Effector memory CD8-positive, alpha-beta T cell (primary cell): ENCODE results near the gene PRKCB.
"Not testable (repeated sequence)": the region's sequence is repeated elsewhere in the genome, so short reads cannot be mapped to it uniquely, and the experiment has no call there.

ENCODE experiments used
- ATAC-seq: fragments of 150-1000 bp; cut with Tn5 transposase; replicated peaks from 2 replicates; pipeline ENCODE4 v1.10.0; 2021; ENCODE audit warnings: mild to moderate bottlenecking, moderate library complexity
- DNase-seq, 3 experiments: peaks; one replicate each; pipeline ENCODE4 v3.0.0; 2021
- H3K27ac Mint-ChIP-seq, 2 donors: one replicate each; pipeline ENCODE4 v1.8.0; 2022; ENCODE audit warnings: mild to moderate bottlenecking in 2 of 2, mixed read lengths in 2 of 2, moderate library complexity in 2 of 2
- H3K27me3 Mint-ChIP-seq, 2 donors: one replicate each; pipeline ENCODE4 v1.8.0; 2022; ENCODE audit warnings: mixed read lengths in 2 of 2
- H3K36me3 Mint-ChIP-seq: one replicate; pipeline ENCODE4 v1.8.0; 2022; ENCODE audit warnings: mild to moderate bottlenecking, moderate library complexity, mixed read lengths; ENCODE audit not compliant: insufficient read depth
- H3K4me1 Mint-ChIP-seq, 2 donors: one replicate each; pipeline ENCODE4 v1.8.0; 2022; ENCODE audit warnings: low read depth in 2 of 2, mixed read lengths in 2 of 2
- H3K4me3 Mint-ChIP-seq, 2 donors: one replicate each; pipeline ENCODE4 v1.8.0; 2022; ENCODE audit warnings: mild to moderate bottlenecking in 2 of 2, mixed read lengths in 2 of 2, moderate library complexity in 2 of 2
- H3K9me3 Mint-ChIP-seq, 2 donors: one replicate each; pipeline ENCODE4 v1.8.0; 2022; ENCODE audit warnings: mixed read lengths in 2 of 2

The PRKCB gene

GRCh38 chr16:23907457-23907902 lies 71.7 kb downstream of the PRKCB start:
- no peaks in the 10 kb centered on the region for H3K27me3 Mint-ChIP-seq
- H3K4me1 Mint-ChIP-seq, result peaks cover 46 to 83% of the 10 kb centered on the region in 2 donors
- no peaks in the 10 kb centered on the region for H3K9me3 Mint-ChIP-seq
- peak overlapping the region; percentile 67 to 74 for H3K27ac Mint-ChIP-seq
- no peak for ATAC-seq
- no peaks in the 10 kb centered on the region for H3K36me3 Mint-ChIP-seq
- no peak for DNase-seq
- H3K4me3 Mint-ChIP-seq, result peak overlapping the region in 1 of 2 donors; percentile 29

DNA sequence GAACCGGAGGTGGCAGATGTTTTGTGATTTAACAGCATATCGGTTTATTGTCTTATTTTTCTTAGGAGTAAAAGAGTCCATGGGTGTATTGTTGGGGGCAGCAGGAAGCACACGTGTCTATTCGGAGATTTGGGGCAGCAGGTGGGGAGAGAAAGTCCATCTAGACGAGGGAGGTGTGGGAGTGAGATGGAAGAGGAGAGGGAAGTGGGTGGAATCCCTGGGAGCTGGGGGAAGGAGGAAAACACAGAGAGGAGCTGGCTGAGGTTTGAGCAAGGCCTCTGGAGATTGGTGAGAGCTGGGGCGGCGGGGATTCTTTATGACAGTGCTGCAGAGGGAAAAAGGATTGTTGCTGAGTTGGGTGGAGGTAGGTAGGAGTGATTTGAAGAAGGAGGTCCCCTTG lies 72.1 kb downstream of the PRKCB start:
- Mint-ChIP-seq H3K4me3 (peak overlapping the region in 1 of 2 donors; percentile 29), H3K36me3 (no peaks in the 10 kb centered on the region), H3K27ac (peak overlapping the region; percentile 67 to 74), H3K4me1 (peaks cover 45 to 80% of the 10 kb centered on the region in 2 donors), H3K27me3 (no peaks in the 10 kb centered on the region), H3K9me3 (no peaks in the 10 kb centered on the region)
- ATAC-seq (no peak), DNase-seq (no peak)

GRCh38 chr16:23908790-23909189 lies 73.0 kb downstream of the PRKCB start:
- Mint-ChIP-seq H3K4me3 (no peak overlapping the region), H3K4me1 (peaks cover 48 to 80% of the 10 kb centered on the region in 2 donors), H3K9me3 (no peaks in the 10 kb centered on the region), H3K27ac (peak overlapping the region; percentile 67), H3K36me3 (no peaks in the 10 kb centered on the region), H3K27me3 (no peaks in the 10 kb centered on the region)
- DNase-seq (no peak), ATAC-seq (no peak)

DNA sequence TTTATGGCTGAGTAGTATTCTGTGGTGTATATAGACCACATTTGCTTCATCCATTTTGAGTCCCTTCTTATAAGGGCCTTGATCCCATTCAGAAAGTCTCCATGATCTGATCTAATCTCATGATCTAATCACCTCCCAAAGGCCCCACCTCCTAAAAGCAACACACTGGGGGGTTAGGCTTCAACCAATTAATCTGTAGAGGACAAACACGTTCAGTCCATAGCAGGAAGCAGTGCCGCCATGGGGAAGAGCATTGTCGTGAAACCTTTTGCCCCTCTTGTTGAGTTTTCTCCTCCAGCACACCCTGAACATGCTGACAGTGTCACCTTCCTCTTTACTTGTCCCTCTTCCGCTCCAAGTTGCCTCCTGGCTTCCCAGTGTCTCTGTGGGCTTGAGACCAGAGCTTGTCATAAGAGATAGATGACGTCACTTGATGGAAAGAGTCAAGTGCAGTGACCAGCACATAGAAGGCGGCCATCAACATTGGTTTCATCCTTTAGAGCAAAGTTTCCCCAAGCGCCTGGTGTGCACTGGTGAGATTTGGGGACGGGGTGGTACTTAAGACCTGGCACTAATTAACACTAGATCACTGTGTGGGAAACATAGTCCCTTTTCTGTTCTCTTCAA lies 74.1 kb downstream of the PRKCB start:
- DNase-seq, result no peak
- ATAC-seq, result no peak
- Mint-ChIP-seq H3K9me3 (no peaks in the 10 kb centered on the region), H3K4me1 (peaks cover 50 to 79% of the 10 kb centered on the region in 2 donors), H3K27ac (peak overlapping the region; percentile 67), H3K36me3 (no peaks in the 10 kb centered on the region), H3K4me3 (no peak overlapping the region), H3K27me3 (no peaks in the 10 kb centered on the region)

- DNase-seq (no peak), ATAC-seq (no peak)
- no peaks in the 10 kb centered on the region for H3K27me3 Mint-ChIP-seq
- no peaks in the 10 kb centered on the region for H3K36me3 Mint-ChIP-seq
- no peak overlapping the region for H3K27ac Mint-ChIP-seq
- peaks cover 33 to 64% of the 10 kb centered on the region in 2 donors for H3K4me1 Mint-ChIP-seq
- H3K4me3 Mint-ChIP-seq, result no peak overlapping the region
- no peaks in the 10 kb centered on the region for H3K9me3 Mint-ChIP-seq
Observed at GRCh38 chr16:23914946-23915530, 79.3 kb downstream of the PRKCB start.

DNA sequence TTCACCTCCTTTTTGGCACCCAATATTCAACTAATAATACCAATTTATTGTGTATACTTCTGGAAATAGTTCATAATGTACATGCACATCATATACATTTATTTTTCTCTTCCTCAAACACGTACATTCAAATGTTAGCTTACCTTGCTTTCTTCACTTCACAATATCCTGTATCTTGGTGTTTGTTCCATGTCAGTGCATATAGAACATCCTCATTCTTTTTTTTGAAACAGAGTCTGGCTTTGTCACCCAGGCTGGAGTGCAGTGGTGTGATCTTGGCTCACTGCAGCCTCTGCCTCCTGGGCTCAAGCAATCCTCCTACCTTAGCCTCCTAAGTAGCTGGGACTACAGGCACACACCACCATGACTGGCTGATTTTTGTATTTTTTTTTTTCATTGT lies 80.8 kb downstream of the PRKCB start:
- not testable (repeated sequence) for ATAC-seq, H3K4me3 Mint-ChIP-seq
- H3K4me1 Mint-ChIP-seq, result peaks cover 41 to 70% of the 10 kb centered on the region in 2 donors

GRCh38 chr16:23917621-23918020 lies 81.8 kb downstream of the PRKCB start:
- Mint-ChIP-seq H3K36me3 (no peaks in the 10 kb centered on the region), H3K9me3 (peaks cover 0 to 1% of the 10 kb centered on the region in 2 donors), H3K27ac (peak overlapping the region in 1 of 2 donors; percentile 61), H3K4me3 (no peak overlapping the region), H3K4me1 (peaks cover 47 to 75% of the 10 kb centered on the region in 2 donors), H3K27me3 (no peaks in the 10 kb centered on the region)
- ATAC-seq, result no peak
- no peak for DNase-seq

More for the DNA sequence above, 80.8 kb downstream of the PRKCB start:
- H3K36me3 Mint-ChIP-seq, DNase-seq, H3K27me3 Mint-ChIP-seq, H3K27ac Mint-ChIP-seq, H3K9me3 Mint-ChIP-seq: not testable (repeated sequence)

GRCh38 chr16:23920446-23920845 lies 84.7 kb downstream of the PRKCB start:
- H3K36me3 Mint-ChIP-seq, result no peaks in the 10 kb centered on the region
- H3K27ac Mint-ChIP-seq, result no peak overlapping the region
- H3K4me1 Mint-ChIP-seq, result peaks cover 40 to 66% of the 10 kb centered on the region in 2 donors
- H3K9me3 Mint-ChIP-seq, result peaks cover 0 to 1% of the 10 kb centered on the region in 2 donors
- peak overlapping the region in 1 of 2 donors; percentile 7 for H3K4me3 Mint-ChIP-seq
- no peaks in the 10 kb centered on the region for H3K27me3 Mint-ChIP-seq
- DNase-seq (no peak), ATAC-seq (no peak)

- Mint-ChIP-seq H3K4me3 (peak overlapping the region in 1 of 2 donors; percentile 7), H3K36me3 (peaks cover 4% of the 10 kb centered on the region), H3K27me3 (no peaks in the 10 kb centered on the region), H3K4me1 (peaks cover 42 to 69% of the 10 kb centered on the region in 2 donors), H3K27ac (no peak overlapping the region), H3K9me3 (peaks cover 0 to 1% of the 10 kb centered on the region in 2 donors)
- ATAC-seq (no peak), DNase-seq (no peak)
Observed at GRCh38 chr16:23920899-23921298, 85.1 kb downstream of the PRKCB start.

DNA sequence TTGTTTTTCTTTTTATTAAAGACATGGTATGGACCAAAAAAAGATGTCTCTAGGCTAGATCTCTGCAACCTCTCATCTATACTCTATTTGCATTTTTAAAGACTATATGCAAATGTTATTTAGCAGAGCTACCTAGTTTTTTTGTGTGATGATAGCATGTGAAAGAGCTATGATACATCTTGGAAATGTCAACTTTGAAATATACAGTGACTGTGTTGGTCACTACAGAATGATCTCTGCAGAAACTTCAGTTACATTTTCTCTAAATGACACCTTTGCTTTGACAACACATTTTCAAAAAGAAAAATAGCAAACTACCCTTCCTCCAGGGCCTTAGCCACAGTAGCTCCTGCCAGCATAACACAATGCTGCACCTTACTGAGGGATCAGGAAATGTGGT lies 86.6 kb downstream of the PRKCB start:
- Mint-ChIP-seq H3K4me1 (peaks cover 40 to 67% of the 10 kb centered on the region in 2 donors), H3K27me3 (no peaks in the 10 kb centered on the region), H3K36me3 (peaks cover 4% of the 10 kb centered on the region), H3K27ac (peak overlapping the region in 1 of 2 donors; percentile 76), H3K9me3 (peaks cover 0 to 1% of the 10 kb centered on the region in 2 donors), H3K4me3 (no peak overlapping the region)
- no peak for DNase-seq
- no peak for ATAC-seq

GRCh38 chr16:23924128-23924527 lies 88.3 kb downstream of the PRKCB start:
- DNase-seq (no peak), ATAC-seq (no peak)
- Mint-ChIP-seq H3K27ac (peak overlapping the region; percentile 8 to 30), H3K36me3 (peaks cover 4% of the 10 kb centered on the region), H3K4me3 (no peak overlapping the region), H3K4me1 (peaks cover 45 to 73% of the 10 kb centered on the region in 2 donors), H3K9me3 (peaks cover 0 to 1% of the 10 kb centered on the region in 2 donors), H3K27me3 (no peaks in the 10 kb centered on the region)

GRCh38 chr16:23927796-23928195 lies 92.0 kb downstream of the PRKCB start:
- no peak for DNase-seq
- peak overlapping the region in 1 of 2 donors; percentile 85 for H3K27ac Mint-ChIP-seq
- H3K4me1 Mint-ChIP-seq, result peaks cover 37 to 70% of the 10 kb centered on the region in 2 donors

GRCh38 chr16:23929237-23929636 lies 93.5 kb downstream of the PRKCB start:
- Mint-ChIP-seq H3K9me3 (no peaks in the 10 kb centered on the region), H3K4me3 (no peak overlapping the region), H3K27ac (peak overlapping the region; percentile 27 to 72), H3K4me1 (peaks cover 41 to 72% of the 10 kb centered on the region in 2 donors), H3K36me3 (peaks cover 4% of the 10 kb centered on the region), H3K27me3 (no peaks in the 10 kb centered on the region)
- DNase-seq (no peak), ATAC-seq (no peak)

More at GRCh38 chr16:23927796-23928195, 92.0 kb downstream of the PRKCB start:
- Mint-ChIP-seq H3K36me3 (peaks cover 4% of the 10 kb centered on the region), H3K4me3 (no peak overlapping the region), H3K27me3 (no peaks in the 10 kb centered on the region), H3K9me3 (no peaks in the 10 kb centered on the region)
- ATAC-seq, result no peak

DNA sequence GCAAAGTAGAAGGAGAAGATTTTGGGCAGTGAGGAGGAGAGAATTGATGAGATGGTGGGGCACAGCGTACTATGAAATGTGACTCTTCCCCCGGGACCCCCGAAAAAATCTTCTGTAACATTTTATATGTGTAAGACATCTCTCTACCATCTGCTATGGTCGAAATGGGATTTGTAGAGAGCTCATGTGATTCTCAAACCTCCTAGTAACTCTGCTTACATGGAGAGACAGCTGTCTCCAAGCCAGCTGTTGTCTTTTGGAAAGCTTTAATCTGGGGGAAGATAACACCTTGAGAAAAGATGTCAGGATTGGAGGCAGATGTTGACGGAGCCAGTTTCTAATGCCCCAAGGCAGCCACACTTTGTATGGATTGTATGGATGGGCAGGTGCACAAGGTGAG lies 94.1 kb downstream of the PRKCB start:
- no peak for DNase-seq
- peak overlapping the region; percentile 27 to 72 for H3K27ac Mint-ChIP-seq
- H3K4me3 Mint-ChIP-seq, result no peak overlapping the region
- H3K4me1 Mint-ChIP-seq, result peaks cover 44 to 76% of the 10 kb centered on the region in 2 donors
- H3K27me3 Mint-ChIP-seq, result no peaks in the 10 kb centered on the region
- no peak for ATAC-seq
- H3K36me3 Mint-ChIP-seq, result peaks cover 4% of the 10 kb centered on the region
- H3K9me3 Mint-ChIP-seq, result no peaks in the 10 kb centered on the region
